ENCODE results near the gene PEPD.

Gene PEPD

DNA sequence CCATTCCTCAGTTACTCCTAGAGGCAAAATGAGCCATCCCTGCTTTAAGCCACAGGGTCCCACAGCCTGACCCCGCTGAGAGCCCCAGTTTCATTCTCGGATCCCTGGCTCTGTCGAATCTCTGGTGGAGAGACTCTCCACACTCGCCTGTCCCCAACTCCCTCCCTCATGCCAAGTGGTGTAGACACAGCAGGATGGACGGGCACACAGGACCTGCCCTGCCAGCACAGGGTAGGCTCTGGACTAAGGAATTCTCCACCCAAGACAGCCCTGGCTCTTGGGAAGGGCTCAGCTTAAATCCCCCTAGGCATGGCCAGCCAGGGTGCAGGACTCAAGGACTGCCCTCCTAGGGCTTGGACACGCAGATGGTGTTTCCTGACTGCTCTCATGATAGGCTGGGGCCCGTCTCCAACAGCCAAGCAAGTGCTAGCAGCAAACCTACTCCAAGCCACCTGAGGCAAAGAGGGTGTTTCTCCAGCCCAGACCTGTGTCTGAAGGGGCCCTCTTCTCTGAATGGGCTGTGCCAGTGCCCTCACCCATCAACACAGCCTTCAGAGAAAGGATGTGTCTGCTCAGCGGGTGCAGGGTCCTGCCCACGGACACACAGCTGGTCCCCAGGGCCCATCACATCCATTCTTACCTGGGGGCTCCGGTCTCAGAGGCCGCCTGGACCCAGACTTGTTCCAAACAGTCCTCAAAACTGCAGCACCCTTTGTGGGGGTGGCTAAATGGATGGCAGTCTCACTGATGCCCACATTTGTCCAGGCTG, 65.3 kb downstream of the PEPD start:
- FAIRE-seq: no peak

DNA sequence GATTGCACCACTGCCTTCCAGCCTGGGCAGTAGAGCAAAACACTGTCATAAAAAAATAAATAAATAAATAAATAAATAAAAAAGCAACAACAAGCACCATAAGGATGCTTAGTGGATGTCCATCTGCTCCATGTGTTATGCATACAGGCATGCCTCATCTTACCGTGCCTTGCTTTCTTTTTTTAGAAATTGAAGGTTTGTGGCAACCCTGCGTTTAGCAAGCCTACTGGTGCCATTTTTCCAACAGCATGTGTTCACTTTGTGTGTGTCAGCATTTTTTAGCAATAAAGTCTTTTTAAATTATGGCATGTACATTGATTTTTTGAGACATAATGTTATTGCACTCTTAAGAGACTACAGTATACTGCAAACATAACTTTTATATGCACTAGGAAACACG, 68.3 kb downstream of the PEPD start:
- no peak for FAIRE-seq

DNA sequence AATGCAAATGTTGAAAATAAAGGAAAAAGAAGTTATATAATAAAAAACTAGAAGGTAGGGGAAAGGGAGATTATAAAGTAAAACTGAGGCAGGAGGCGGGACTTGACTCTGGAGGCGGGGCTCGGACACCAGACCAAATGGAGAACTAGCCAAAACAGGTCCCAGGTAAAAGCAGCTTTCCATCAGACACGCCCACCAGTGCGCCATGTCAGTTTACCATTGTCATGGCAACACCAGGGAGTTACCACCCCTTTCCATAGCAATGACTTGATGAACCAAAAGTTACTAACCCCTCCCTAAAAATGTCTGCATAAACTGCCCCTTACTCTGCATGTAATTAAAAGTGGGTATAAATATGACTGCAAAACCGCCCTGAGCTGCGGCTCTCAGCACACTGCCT, 70.9 kb downstream of the PEPD start:
- FAIRE-seq: no peak

DNA sequence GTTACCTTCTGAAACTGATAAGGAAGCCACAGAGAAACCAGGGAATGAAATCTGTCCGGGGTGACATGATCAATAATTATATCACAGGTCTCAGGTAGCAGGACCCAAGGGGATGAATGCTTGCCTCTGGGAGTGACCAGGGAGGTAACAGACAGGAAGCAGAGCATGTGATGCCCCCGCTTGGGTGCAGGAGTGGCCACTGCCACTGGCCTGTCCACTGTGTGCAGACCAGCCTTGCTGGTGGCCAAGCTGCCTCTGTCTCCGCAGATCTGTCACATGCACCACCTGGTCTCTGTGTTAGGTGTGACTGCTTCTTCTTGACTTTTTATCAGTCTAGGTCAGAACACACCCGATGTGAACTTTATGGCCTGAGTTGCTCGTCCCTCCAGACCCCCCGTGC, 71.8 kb downstream of the PEPD start:
- FAIRE-seq: no peak

DNA sequence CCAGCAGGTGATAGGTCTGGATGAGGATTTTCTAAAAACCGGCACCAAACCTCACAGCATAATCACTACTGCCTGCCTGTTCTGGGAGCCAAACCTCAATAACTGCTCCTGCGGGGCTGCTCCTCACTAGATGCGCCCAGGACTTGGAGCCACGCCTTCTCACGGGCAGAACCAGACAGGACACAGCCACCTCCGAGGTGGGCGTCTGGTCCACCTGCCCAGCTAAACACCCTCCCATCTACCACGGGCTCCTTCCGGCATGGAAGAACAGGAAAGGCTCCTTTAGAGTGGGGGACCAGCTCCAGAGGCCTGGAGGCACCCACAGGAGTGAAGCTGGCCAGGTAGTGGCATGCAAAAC, 73.5 kb downstream of the PEPD start:
- FAIRE-seq: no peak

DNA sequence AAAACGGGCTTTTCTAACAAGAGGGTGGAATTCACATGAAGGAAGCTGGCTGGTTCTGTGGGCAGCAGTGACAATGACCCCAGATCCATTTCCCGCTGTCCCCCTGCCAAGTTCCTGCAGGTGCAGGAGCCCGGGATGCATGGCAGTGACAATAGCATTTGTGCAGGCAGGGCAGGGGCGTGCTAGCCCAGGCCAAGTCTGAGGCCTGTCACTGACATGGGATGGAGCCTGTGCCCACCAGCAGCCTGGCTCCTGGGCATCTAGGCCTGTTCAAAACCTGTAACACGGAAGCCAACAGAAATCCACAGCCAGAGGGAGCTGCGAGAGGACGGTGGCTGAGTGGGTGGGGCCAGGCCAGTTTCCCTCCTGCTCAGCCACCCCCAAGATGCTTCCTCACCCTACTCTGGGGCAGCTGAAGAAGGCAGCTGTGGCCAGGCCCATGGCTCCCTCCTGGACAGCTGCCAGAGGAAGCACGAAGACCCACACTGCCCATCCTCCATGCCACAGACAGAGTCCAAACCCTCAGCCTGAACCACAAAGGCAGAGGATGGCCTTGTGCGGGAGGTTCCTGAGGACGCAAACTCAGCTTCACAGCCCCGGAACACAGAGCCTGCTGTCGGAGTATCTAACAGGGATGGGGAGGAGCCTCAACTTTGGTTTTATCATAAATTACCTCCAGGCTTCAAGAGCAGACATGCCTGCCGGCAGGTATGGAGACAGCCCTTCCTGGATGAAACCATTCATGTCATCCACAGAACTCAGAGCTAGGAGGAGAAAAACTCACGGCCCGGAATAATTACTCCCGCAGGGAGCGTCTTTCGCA, 74.0 kb downstream of the PEPD start:
- FAIRE-seq: no peak

DNA sequence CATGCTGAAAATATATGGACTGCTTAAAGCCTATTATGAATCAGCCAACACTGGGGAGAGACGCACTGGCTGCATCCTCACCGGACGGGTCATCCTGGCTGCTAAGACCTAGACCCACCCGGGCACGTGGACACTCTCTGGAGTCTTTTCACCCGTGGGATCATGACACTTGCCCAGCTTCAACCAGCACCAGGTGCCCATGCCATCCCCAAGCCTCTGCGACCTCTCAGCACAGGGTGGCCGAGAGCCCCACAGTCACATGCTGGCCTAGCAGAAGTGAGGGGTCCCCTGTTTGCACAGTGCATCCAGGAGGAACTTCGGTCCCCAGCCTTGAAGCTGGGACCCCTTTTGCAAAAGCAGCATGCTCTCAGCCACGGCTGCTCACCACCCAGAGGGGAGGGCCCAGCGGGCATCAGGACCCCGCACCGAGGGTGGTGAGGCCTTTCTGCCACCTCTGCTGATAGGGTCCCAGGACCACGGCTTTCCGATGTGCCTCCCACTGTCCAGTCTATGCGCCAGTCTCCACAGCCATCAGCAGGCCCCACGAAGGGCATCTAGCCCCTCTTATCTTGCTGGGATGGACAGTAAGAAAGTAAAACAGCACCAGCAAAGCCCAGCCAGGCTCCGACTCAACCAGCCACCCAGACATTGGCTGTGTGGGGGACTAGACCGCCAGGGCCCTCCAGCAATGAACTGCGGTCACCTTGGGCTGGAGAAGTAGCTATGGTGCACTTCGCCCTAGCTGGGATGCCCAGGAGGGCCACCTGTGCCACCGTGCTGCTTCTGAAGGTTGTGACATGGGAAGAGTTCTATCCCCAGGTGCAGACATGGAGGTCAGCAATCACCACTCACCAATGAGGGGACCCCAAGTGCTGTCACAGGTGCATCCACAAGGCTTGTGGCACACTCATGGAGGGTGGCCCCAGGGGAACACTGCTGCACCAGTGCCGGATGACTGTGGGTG, 75.0 kb downstream of the PEPD start:
- no peak for FAIRE-seq

DNA sequence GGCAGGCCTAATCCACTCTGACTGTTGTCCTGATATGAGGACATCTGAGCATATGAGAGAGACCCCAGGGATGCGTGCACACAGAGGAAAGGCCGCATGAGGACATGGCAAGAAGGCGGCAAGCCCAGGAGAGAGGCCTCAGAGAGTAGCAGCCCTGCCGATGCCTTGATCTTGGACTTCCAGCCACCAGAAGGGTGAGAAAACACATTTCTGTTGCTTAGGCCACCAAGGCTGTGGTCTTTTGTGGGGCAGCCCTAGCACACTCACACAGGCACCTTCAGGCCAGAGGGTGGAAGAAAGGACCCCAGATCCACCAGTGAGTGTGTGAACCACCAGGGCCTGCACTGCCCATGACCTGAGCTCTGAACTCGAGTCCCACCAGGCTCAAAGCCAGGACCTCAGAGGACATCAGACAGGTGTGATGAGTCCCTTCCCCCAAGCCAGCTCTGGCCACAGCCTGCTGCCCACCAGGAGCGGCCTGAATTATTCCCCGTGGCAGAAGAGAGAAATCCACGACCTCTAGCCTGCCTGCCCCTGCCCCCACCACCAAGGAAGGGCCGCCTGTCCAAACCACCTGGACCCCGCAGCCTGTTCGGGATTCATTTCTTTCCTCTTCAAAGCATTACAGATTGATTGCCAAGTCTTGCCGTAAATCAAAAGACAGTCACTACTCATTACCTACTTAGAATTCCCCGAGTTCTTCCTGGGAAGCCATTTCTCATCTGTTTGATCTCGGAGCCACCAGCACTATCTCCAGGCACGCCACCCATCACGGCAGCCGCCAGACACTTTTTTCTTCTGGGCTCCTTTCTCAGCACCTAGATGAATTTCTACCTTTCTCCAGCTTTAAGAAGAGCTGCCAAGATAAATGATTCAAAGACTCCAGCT, 75.9 kb downstream of the PEPD start:
- FAIRE-seq: no peak

DNA sequence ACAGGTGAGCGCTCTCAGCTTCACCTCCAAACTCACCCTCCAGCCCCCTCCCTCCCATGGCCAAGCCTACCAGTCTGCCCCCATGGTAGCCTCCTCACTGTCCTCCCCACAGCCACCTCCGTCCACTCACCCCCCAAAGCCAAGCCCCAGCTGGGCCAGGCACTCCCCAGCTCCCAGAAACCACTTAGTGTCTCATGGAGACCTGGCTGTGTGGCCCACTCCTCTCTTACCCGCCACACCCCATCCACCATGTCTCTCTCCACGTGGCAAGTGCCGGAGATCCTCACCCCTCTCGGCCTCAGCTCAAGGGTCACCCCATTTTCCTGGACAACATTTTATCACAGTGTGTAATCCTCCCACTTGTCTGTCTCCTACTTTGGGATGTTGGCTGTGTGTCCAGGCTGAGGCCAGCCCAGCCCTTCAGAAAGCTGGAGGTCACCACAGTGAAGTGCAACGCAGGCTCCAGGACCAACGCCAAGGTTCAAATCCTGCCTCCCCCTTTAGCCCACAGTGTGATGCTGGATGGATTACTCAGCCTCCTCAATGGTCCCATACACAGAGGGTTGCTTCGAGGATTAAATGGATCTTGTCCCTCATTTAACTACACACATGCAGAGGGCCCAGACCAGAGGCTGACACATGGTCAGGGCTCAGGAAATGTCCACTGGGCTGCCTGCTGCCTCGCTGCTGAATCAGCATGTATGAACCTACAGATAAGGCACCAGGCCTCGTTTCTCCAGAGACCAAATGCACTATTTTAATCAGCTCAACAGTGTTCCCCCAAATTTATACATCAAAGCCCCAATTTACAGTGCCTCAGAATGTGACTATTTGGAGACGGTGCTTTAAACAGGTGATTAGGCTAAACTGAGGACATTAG, 76.8 kb downstream of the PEPD start:
- no peak for FAIRE-seq

DNA sequence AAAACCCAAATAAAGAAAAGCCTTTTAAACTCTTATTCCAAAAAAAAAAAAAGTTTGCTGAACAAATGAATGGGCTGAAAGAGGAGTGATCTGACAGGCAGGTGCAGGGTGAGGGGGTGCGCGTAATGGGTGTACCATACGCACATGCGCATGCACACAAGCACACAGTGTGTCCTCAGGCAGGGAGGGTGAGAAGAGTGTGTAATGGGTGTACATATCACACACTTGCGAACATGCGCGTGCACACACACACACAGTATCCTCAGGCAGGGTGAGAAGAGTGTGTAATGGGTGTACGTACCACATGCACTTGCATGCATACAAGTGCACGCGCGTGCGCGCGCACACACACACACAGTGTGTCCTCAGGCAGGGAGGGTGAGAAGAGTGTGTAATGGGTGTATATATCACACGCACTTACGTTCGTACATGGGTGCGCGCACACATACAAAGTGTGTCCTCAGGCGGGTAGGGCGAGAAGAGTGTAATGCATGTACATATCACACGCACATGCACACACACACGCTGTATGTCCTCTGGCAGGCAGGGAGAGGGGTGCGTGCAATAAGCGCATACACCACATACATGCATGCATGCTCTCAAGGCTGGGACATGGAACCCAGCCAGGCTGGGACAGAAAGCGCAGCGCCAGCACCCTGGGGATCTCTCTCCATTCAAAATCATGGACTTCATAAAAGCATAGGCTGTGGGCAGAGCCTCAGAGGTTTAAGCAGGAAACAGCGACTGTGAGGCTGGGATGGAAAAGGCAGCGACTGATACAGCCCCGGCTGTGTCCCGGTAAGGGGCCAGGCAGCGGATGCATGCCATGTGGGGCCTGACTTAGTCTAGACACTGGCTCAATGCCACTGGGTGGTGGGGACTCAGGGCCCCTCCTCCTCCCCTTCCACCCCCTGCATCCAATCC, 77.7 kb downstream of the PEPD start:
- no peak for FAIRE-seq

DNA sequence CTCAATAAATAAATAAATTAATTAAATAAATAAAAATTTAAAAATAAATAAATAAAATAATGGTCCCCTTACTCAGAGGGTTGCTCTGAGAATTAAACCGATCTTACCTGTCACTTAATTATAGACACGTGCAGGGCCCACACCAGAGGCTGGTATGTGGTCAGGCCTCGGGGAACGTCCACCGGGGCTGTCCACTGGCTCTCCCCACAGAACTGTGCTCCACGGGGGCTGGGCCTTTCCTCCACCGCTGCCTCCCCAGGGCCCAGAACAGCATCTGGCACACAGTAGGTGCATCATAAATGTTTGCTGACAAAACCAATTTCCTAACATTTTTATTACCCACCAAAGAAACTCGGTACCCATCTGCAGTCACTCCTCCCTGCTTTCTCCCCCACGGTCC, 78.9 kb downstream of the PEPD start:
- no peak for FAIRE-seq

DNA sequence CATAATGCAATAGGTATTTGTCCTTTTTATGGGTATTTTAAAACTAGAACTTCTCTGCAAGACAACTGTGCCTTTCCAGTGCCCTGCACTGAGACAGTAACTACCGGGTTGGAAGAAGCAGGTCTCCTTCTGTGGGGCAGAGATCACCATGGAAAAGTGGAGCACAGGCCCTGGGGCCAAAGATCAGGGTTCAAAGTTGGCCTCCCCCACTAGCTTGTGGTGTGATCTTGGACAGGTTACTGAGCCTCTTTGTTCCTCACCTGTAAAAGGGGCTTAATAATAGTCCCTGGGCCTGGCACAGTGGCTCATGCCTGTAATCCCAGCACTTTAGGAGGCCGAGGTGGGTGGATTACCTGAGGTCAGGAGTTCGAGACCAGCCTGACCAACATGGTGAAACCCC, 79.8 kb downstream of the PEPD start:
- FAIRE-seq: no peak

DNA sequence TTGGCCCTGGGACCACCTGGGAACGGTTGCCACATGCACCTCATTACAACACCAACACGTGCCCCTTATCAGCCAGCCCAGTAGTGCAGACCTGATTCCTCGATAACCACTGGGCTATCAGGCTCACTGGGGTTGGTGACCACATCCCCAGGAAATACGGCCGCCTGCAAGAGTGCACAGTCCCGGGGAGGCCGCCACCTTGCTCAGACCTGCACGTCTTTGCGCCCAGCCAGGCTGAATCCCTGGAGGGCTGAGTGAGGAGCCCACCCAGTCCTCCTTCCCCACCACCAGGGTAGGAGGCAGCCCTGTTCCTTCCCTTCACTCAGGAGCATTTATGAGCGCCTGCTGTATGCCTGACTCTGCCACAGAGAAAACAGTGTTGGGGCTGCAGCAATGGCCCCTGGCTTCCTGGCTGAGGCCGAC, 80.3 kb downstream of the PEPD start:
- no peak for FAIRE-seq

DNA sequence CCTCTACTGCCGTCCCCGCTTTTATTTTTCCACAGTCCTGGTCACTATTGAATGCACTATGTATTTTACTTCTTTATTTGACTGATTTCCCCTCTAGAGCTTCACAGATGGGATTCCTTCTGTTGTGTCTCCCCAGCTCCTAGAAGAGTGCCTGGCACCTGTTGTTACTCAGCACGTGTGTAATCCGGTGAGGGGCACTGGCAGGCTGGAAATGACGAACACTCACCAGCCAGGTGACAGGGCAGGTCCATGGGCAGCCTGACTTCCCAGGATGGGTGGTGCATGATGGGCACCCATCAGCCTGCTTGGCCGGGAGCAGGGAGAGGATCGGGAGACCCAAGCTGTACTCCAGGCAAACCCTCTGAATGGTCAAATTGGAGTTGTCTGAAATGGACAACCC, 80.9 kb downstream of the PEPD start:
- no peak for FAIRE-seq

DNA sequence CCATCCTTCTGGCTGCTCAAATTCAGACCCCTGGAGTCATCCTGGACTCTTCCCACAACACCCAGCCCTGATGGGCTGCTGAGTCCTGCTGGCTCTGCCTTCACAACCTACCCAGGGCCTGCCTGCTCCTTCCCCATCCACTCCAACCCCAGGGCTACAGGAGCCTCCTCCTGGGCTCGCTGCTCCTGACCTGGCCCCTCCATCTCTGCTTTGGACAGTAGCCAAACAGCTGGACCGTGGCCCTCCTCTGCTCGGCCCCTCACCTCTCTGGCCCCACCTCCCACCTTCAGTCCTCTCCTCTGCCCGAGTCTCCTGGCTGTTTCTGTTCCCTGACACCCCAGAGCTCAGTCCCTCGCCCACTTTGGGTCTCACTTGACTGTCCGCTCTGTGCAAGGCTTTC, 81.3 kb downstream of the PEPD start:
- FAIRE-seq: no peak

DNA sequence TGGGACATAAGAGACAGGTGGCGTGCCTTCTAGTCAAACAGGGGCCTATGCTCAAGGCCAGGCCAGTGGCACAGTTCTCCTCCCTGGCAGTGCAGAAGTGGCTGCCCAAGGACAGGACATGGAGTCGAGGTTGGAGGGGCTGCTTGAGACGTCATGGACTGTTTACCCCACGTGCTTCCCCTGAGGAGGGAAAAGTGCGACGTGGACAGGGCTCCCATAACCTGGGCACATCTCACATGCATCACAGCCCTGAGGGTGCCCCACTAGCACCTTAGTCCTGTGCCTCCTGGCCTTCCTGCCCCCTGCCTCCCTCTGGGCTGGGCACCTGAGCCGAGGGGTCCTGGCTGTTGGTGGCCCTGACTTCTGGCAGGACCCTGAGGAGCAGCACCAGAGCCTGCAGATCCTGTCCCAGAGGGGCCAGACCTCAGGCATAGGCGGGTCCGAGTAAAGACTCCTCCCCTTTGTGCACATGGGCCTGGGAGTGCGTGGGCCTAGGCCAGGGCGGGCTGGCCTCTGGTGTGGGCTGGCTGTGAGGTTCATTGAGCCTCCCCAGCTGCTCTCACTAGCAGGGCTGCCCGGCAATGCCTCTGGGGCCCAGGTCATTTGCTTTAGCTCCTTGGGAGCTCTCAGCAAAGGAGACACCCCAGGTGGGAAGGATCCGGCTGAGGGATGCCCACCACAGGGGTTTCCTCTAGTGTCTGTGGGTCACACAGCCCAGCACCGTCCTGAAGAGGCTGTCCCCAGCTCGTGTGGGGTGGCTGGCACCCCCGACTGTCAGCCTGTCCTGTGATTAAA, 82.4 kb downstream of the PEPD start:
- no peak for FAIRE-seq

DNA sequence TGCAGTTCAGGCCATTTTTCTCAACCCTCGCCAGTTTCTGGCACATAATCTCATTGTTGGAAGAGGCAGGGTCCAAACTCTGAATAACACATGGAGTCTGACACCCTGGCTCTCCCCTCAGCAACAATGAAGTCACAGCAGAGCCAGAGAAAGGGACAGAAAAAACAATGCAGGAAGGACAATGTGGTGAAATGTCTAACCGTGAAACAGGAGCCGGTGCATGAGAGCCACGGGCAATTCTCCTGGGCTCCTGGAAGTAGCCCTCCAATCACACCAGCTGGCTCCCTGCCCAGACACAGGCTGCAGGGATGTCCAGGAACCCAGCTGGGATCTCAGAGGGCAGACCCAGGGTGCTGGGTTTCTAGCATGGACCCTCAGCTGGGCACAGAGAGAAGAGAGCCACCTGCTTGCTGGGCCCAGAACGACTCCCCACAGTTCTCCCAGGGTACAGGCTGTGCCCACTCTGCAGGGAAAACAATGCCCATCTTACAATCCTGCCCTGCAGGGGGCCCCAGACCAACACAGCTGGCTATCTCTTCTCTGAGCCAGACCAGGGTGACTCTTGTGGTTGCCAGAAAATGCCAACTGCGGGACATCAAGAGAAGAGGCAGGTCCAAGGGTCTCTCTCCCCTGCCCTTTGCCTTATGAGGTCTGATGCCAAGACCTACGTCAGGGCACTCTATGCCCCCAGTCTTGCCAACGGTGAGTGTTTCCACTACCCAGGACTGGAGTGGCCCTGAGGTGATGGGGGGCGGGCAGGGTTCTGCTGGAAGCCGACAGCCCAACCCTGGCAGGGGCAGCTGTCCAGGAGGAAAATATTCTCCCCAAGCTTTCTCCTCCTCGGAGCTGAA, 83.5 kb downstream of the PEPD start:
- no peak for FAIRE-seq

DNA sequence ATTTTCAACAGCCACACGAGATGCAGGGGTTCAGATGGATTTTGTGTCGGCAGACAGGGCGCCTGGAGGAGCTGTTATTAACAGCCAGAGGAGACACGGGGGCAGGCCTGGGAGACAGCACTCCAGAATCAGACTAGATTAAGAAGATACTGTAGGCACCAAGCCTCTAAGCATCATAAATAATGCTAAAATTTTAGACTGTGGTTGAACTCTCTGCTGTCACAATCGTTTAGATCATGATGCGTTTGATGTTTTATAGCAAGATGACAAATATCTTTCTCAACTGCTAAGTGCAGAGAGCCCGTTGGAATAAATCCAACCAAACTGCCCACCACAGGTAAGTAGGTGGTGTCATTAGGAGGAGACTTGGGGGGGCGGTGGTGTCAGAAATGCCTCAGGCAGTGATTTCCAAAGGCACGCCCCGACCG, 84.2 kb downstream of the PEPD start:
- no peak for FAIRE-seq

All from A204.1 (cell line).